Epithelial cell of proximal tubule (primary cell): ENCODE results near the gene KCTD14. TPM values are rescaled to one million over a fixed set of nuclear protein-coding genes. Genes with fewer than 3 reads are reported as not detected.
"Not testable (repeated sequence)": the region's sequence is repeated elsewhere in the genome, so short reads cannot be mapped to it uniquely, and the experiment has no call there.

ENCODE experiments used
- DNase-seq: peaks from one replicate; pipeline ENCODE4 v3.0.0-alpha.2; 2011; ENCODE audit warnings: low read depth
- H3K4me3 ChIP-seq: 2 replicates; pipeline ENCODE4 v1.5.1; 2011; ENCODE audit warnings: low read depth, mild to moderate bottlenecking, low read length
- total RNA-seq: library from RNA; depleted of rRNA; stranded (reverse); fragments of >200 nt; gene quantifications from 2 replicates; pipeline ENCODE4 v1.2.3, GENCODE V29; 2015
- TF ChIP-seq, protein P1 (sequence below): conservative IDR thresholded peaks from 2 replicates; pipeline ENCODE4 v1.5.1; 2012; ENCODE audit warnings: low read depth, mild to moderate bottlenecking, low read length

KCTD14 gene
- total RNA-seq, 1 donor from 2014 or later, result 8.5 TPM

DNA sequence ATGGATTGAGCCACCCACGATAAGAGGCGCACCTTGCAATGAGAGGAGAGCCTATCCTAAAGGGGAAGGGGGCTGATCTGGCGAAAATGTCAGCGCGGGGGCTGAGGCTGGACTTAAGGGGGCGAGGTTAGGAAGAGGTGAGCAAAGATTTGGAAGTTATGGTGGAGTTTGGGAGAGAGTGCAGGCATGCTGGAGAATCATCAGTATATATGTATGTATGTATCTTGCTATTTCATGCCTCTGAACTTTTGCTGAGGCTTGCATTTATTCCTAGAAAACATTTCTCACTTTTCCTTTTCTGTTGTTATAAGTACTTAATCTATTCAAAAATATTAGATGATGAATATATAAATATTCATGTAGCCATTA is 23.4 kb upstream of the KCTD14 start:
- no peak overlapping the region for H3K4me3 ChIP-seq
- DNase-seq, result no peak
- TF ChIP-seq, protein P1, sequence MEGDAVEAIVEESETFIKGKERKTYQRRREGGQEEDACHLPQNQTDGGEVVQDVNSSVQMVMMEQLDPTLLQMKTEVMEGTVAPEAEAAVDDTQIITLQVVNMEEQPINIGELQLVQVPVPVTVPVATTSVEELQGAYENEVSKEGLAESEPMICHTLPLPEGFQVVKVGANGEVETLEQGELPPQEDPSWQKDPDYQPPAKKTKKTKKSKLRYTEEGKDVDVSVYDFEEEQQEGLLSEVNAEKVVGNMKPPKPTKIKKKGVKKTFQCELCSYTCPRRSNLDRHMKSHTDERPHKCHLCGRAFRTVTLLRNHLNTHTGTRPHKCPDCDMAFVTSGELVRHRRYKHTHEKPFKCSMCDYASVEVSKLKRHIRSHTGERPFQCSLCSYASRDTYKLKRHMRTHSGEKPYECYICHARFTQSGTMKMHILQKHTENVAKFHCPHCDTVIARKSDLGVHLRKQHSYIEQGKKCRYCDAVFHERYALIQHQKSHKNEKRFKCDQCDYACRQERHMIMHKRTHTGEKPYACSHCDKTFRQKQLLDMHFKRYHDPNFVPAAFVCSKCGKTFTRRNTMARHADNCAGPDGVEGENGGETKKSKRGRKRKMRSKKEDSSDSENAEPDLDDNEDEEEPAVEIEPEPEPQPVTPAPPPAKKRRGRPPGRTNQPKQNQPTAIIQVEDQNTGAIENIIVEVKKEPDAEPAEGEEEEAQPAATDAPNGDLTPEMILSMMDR, result no peak

DNA sequence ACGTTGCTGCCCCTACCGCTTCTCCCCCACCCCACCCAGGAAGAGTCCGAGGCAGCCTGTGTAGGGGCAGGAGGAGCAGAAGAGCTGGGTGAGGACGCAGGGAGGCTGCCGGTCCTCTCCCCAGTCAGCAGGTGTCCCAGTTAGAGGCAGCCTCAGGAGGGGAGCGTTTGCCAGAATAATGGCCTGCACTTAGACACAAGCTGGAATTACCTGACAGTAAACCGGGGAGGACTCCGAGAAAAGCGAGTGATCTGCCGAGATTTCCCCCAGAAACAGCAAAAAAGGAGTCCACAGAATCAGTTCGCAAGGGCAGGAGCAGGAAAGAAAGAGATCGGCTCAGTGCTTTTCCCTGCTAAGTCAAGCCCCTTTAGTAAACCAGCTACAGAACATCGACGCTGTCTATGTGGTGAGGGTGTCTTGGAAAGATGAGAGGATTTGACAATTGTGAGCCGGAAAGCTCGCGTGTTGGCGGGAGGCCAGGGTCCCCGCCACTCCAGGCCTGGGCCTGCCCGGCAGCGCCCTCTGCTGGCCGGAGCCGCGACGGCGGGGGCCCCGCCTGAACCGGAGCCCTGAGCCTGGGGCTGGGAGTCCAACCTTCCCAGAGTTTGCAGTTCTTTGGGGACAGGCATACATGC is 22.9 kb upstream of the KCTD14 start:
- TF ChIP-seq, protein P1, result peak; percentile 97
- H3K4me3 ChIP-seq, result peak overlapping the region; percentile 63
- no peak for DNase-seq

DNA sequence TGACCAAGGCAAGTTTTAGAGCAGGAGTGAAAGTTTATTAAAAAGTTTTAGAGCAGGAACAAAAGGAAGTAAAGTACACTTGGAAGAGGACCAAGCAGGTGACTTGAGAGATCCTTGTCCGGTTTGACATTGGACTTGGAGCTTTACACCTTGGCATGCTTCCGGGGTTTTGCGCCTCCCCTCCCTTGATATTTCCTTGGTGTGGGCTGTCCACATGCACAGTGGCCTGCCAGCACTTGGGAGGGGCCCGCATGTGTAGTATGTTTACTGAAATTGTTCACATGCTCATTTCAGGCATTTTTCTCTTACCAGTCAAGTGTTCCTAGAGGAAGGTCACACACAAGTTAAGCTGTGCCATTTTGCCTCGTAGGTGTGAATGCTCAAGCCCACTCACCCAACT is 21.6 kb upstream of the KCTD14 start:
- TF ChIP-seq, protein P1, result no peak
- DNase-seq, result no peak

DNA sequence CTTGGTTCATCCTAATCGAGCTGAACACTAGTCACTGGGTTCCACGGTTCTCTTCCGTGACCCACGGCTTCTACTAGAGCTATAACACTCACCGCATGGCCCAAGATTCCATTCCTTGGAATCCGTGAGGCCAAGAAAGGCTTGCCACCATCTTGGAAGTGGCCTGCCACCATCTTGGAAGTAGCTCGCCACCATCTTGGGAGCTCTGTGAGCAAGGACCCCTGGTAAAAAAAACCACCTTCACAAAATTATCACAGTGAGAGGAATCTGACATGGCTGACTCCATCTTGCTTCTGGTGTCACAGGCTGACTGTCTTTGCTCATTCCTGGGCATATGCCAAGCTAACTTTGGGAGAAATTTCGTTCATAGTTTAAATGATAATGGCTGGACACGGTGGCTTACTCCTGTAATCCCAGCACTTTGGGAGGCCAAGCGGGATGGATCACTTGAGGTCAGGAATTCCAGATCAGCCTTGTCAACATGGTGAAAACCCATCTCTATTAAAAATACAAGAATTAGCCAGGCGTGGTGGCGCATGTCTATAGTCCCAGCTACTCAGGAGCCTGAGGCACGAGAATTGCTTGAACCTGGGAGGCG is 18.9 kb upstream of the KCTD14 start:
- no peak for DNase-seq
- TF ChIP-seq, protein P1, result no peak
- no peak overlapping the region for H3K4me3 ChIP-seq

More for the DNA sequence above, 21.6 kb upstream of the KCTD14 start:
- no peak overlapping the region for H3K4me3 ChIP-seq

DNA sequence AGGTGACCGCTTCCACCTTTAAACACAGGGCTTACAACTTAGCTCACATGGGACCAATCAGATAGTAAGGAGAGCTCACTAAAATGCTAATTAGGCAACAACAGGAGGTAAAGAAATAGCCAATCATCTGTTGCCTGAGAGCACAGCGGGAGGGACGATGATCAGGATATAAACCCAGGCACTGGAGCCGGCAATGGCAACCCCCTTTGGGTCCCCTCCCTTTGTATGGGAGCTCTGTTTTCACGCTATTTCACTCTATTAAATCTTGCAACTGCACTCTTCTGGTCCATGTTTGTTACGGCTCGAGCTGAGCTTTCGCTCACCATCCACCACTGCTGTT is 18.3 kb upstream of the KCTD14 start:
- not testable (repeated sequence) for H3K4me3 ChIP-seq, DNase-seq

DNA sequence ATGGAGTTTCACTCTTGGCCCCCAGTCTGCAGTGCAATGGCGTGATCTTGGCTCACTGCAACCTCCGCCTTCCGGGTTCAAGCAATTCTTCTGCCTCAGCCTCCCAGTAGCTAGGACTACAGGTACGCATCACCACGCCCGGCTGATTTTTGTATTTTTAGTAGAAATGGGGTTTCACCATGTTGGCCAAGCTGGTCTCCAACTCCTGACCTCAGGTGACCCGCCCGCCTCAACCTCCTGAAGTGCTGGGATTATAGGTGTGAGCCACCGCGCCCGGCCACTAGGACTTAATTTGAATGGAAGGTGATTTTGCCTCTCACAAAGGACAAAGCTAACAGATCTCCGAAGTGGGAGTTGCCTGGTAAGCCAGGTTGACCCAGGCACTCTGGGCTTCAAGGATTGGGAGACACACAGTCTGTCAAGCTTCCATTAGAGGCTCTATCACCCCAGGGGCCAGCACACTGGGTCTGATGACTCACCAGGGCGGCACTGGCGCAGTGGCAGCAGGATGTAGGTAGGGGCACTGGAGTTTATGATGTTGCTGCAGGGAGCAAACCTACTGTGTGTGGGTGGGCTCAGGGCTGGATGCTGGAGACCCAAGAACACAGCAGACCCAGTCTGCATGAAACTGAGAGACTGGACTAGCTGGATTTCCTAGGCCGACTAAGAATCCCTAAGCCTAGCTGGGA is 17.8 kb upstream of the KCTD14 start:
- H3K4me3 ChIP-seq, result no peak overlapping the region
- DNase-seq, result no peak
- TF ChIP-seq, protein P1, result no peak

DNA sequence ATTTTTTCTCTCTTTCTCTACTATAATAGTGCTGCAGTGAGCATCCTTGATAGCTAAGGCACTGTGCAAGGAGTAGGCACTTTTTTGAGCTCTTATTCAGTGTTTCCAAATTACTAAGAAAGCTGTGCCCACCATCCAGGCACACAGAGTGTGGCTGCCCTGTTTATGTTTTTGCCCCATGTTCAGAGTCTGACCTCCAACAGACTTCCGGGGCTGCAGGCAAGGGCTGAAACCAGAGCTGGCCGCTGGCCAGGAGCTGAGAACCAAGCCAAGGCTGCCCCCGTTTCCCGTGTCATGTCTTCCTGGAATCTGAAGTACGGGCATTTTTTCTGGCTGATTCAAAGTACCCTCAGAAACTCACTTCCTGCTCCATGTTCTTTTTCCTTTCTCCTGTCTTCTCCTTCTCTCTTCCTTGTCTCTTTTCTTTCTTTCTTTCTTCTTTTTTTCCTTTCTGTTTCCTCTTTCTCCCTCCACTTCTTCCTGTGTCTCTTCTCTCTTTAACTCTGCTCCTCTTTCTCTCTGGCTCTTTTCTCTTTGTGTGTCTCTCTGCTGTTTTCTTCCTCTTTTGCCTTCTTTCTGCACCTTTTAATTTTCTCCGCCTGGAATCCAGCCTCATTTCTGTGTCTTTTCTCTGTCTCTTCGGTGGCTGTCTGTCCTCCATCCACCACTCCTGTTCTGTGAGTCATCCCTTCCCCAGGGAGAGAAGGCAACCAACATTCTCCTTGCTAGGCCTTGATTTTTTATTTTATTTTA is 17.0 kb upstream of the KCTD14 start:
- TF ChIP-seq, protein P1, result no peak
- no peak for DNase-seq
- H3K4me3 ChIP-seq, result peak overlapping the region; percentile 27
